Activated T-cell treated with anti-CD3 and anti-CD28 coated beads, Interleukin-2, amount 50 U/mL, for 4 hours (primary cell): Measurements from ENCODE around the gene FBLL1. TPM values are rescaled to one million over a fixed set of nuclear protein-coding genes. Genes with fewer than 3 reads are reported as not detected.
"Not testable (repeated sequence)": the region's sequence is repeated elsewhere in the genome, so short reads cannot be mapped to it uniquely, and the experiment has no call there.

Experiments
- ATAC-seq, 2 donors: fragments of 200-7000 bp; cut with Tn5 transposase; one replicate each; pipeline ENCODE4 v1.10.0; 2021
- DNase-seq: peaks from one replicate; pipeline ENCODE4 v3.0.0-alpha.2; 2020
- H3K27me3 Mint-ChIP-seq: one replicate; pipeline ENCODE4 v1.8.0; 2021; ENCODE audit warnings: low read depth, mixed read lengths
- H3K36me3 Mint-ChIP-seq: one replicate; pipeline ENCODE4 v1.8.0; 2022; ENCODE audit warnings: mixed read lengths; ENCODE audit not compliant: insufficient read depth
- H3K4me1 Mint-ChIP-seq: one replicate; pipeline ENCODE4 v1.8.0; 2021; ENCODE audit warnings: low read depth, mixed read lengths
- H3K4me3 Mint-ChIP-seq: one replicate; pipeline ENCODE4 v1.8.0; 2021; ENCODE audit warnings: mild to moderate bottlenecking, moderate library complexity, mixed read lengths
- H3K9me3 Mint-ChIP-seq: one replicate; pipeline ENCODE4 v1.8.0; 2021; ENCODE audit warnings: mixed read lengths
- total RNA-seq, 3 donors: library from RNA; stranded (reverse); gene quantifications; one replicate each; pipeline ENCODE4 v1.2.1, GENCODE V29; 2021

Gene FBLL1
- total RNA-seq, 3 donors from 2014 or later = 0.15 TPM; not detected in 2

DNA sequence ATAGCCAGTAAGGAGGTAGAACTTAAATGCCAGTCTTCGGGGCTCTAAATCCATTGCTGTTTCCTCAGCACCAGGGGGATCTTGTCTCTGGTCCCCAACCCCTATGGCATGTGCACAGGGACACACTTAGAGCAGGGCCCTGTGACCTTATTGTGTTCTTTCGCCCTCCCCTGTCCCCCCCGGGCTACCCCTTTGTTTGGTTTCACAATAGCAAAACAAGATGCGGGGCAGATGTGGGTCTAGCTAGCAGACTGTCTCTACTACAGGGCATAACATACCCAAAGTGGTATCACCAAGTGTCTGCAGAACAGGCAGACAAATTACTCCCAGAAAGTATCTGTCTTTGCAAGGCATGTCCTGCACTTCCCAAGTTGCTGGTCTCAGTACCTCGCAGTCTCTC is 2.1 kb downstream of the FBLL1 start:
- H3K36me3 Mint-ChIP-seq = no peaks in the 10 kb centered on the region
- peaks cover 47% of the 10 kb centered on the region for H3K27me3 Mint-ChIP-seq
- H3K4me3 Mint-ChIP-seq = no peak overlapping the region
- H3K9me3 Mint-ChIP-seq = no peaks in the 10 kb centered on the region
- no peak for DNase-seq
- H3K4me1 Mint-ChIP-seq = peaks cover 10% of the 10 kb centered on the region
- ATAC-seq = no peak

DNA sequence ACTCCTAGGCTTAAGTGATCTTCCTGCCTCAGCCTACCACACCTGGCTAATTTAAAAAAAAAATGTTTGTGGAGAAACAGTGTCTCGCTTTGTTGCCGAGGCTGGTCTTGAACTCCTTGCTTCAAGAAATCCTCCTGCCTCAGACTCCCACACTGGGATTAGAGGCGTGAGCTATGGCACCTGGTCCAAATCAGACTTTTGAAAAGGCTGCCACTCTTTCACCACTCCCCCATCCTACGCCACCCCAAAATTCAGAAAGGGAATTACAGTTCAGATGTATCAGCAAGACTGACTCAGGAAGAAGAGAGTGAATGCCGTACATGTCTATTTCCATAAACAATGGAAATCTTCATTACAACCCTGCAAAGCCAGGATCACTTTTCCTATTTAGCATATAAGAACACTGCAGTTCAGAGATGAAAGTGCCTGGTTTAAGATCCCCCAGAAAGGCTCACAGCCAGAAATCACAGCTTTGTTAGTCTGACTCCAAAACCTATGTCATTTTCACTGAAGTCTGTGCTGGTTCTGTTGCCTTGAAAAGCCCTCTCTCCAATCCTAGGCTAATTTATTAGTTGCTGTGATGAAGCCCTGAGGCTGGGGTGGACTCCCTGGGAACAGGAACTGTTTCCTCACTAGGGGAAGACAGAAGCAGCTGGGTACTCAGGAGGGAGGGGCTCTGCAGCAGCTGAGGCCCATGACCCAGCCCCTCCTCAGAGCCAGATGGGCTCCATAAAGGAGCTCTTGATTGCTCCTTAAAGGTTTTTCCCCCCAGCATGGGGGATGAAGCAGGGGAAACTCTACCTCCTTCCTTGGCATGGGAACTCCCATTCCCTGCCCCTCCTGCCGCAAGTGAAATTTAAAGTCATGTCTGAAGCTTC is 3.1 kb downstream of the FBLL1 start:
- H3K36me3 Mint-ChIP-seq = no peaks in the 10 kb centered on the region
- H3K4me1 Mint-ChIP-seq = peaks cover 10% of the 10 kb centered on the region
- H3K9me3 Mint-ChIP-seq = no peaks in the 10 kb centered on the region
- DNase-seq (no peak), ATAC-seq (no peak)
- no peak overlapping the region for H3K4me3 Mint-ChIP-seq
- peaks cover 47% of the 10 kb centered on the region for H3K27me3 Mint-ChIP-seq

DNA sequence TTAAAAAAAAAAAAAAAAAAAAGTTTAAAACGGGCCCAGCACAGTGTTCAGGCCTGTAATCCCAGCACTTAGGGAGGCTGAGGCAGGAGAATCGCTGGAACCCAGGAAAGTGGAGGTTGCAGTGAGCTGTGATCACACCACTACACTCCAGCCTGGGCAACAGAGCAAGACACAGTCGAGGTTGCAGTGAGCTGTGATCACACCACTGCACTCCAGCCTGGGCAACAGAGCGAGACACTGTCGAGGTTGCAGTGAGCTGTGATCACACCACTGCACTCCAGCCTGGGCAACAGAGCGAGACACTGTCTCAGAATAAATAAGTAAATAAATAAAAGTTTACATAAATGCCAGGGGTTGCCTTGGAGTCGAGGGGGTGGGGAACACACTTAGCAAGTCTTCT is 5.2 kb downstream of the FBLL1 start:
- not testable (repeated sequence) for H3K4me3 Mint-ChIP-seq, H3K9me3 Mint-ChIP-seq, ATAC-seq, DNase-seq, H3K4me1 Mint-ChIP-seq, H3K36me3 Mint-ChIP-seq
- H3K27me3 Mint-ChIP-seq = peaks cover 35% of the 10 kb centered on the region

DNA sequence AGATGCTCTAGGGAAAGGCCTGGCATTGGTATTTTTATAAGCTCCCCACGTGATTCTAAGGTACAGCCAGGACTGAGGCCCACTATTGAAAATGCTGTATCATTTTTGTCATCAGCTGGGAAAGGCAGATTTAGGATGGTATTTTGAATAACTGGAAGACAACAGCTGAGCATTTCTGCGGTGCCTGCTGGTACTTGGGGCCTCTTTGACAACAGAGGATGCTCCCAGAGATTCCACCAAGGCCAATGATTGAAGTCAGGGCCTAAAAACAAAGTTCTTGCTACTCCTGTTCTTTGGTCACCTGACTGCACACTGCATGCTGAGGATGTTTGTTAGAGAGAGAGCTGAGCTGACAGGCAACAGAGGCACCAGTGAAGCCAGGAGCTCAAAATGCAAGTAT is 8.1 kb downstream of the FBLL1 start:
- DNase-seq (no peak), ATAC-seq (no peak)
- Mint-ChIP-seq H3K27me3 (peaks cover 12% of the 10 kb centered on the region), H3K9me3 (no peaks in the 10 kb centered on the region), H3K4me1 (no peaks in the 10 kb centered on the region), H3K4me3 (no peak overlapping the region), H3K36me3 (no peaks in the 10 kb centered on the region)

DNA sequence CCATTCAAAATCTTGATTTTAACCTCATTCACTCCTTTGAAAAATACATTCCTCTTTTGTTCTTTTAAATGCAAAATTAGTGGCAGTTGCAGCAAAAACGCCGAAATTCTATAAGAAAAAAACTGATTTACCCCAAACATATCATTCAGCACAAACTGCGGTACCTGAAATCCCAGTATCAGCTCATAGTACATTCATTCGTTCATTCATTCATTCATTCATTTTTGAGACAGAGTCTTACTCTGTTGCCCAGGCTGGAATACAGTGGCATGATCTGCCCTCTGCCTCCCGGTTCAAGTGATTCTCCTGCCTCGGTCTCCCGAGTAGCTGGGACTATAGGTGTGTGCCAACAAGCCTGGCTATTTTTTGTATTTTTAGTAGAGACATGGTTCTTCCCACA is 20.4 kb downstream of the FBLL1 start:
- no peaks in the 10 kb centered on the region for H3K27me3 Mint-ChIP-seq
- no peak overlapping the region for H3K4me3 Mint-ChIP-seq
- DNase-seq = no peak
- H3K36me3 Mint-ChIP-seq = peaks cover 37% of the 10 kb centered on the region
- H3K4me1 Mint-ChIP-seq = no peaks in the 10 kb centered on the region
- no peak for ATAC-seq
- H3K9me3 Mint-ChIP-seq = peaks cover 4% of the 10 kb centered on the region

DNA sequence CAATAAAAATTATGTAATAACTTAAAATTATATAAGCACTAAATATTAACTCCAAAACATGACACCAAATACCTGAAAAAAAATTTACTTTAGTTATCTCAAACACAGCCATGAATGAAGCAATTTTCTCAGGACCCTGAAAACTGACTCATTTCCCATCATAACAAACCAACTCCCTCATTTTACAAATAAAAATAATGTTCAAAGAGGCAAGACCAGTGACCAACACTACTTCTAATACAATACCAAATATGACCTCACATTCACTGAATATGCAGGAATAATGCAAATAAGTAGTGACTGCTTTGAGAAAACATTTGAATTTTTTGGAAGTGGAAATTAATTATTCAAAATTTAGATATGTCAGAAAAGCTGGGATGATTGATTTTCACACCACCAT is 21.6 kb downstream of the FBLL1 start:
- no peaks in the 10 kb centered on the region for H3K4me1 Mint-ChIP-seq
- peaks cover 4% of the 10 kb centered on the region for H3K9me3 Mint-ChIP-seq
- no peaks in the 10 kb centered on the region for H3K27me3 Mint-ChIP-seq
- DNase-seq (no peak), ATAC-seq (no peak)
- peaks cover 39% of the 10 kb centered on the region for H3K36me3 Mint-ChIP-seq
- H3K4me3 Mint-ChIP-seq = no peak overlapping the region

DNA sequence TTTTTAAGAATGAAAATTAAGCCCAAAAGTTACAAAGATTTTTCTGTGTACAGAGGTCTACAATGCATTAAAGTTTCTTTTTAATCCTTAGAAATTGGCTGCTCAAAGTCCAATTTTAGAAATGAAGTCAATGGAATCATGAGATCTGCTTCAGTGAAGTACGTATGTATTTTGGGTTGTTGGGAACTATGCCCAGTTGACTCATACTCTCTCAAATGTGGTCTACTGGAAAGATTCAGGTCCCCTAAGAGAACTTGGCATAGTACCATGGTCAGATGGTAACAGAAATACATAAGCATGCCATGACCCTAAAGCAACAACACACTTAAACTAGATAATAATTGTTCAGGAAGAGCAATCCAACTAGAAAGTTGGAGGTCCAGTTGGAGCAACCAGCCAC is 23.0 kb downstream of the FBLL1 start:
- DNase-seq = no peak
- ATAC-seq = no peak
- Mint-ChIP-seq H3K4me3 (no peak overlapping the region), H3K27me3 (no peaks in the 10 kb centered on the region), H3K36me3 (peaks cover 49% of the 10 kb centered on the region), H3K9me3 (peaks cover 4% of the 10 kb centered on the region), H3K4me1 (no peaks in the 10 kb centered on the region)

DNA sequence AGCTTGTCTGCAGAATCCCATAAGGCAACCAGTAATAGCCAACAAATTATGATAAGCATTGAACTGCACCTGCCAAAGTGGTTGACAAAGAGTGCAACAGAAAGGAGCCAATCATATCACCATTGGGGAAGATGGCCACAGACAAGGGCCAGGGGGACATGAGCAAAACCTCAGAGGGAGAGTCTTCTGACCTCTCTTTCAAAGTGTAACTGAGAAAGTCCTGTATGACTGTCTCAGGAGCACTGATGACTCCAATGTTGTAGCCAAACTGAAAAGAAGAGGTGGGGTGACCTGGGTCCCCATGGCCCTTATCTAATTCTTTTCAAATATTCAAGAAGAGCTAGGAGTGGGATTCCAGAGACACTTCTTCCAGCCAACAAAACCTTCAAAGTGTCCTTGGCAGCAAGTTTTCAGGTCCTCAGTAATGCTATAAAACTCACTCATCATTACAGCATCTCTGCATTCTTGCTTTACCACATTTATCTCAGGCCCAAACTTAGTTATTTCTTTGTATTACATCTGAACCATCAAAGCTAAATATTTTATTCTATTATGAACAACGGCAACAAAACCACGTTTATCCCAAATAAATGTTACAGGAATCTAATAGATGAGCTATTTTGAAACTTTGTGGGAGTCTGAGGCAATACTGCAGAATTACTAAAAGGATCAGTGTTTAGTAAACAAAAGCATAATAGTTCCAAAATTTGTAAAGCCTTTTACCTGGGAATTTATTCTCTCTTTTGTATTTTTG is 24.4 kb downstream of the FBLL1 start:
- H3K4me3 Mint-ChIP-seq = no peak overlapping the region
- no peaks in the 10 kb centered on the region for H3K9me3 Mint-ChIP-seq
- H3K27me3 Mint-ChIP-seq = no peaks in the 10 kb centered on the region
- no peak for DNase-seq
- no peaks in the 10 kb centered on the region for H3K4me1 Mint-ChIP-seq
- ATAC-seq = no peak
- peaks cover 43% of the 10 kb centered on the region for H3K36me3 Mint-ChIP-seq

DNA sequence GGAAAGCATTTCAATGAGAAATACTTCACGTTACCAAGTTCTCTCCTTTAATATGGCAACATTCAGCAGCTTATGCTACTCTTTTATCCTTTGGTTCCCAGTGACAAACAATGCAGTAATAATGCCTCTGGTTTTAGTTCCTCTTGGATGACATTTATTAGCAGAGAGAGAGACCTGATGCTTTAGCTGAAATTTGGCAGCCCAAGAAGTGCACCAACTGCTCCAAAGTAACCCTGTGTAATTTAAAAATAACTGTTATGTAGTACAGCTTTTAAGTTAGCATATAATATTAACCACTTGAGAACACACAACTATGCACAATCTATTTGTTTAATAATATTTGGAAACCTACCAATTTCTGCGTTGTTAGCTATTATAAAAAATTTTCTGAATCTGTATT is 28.3 kb downstream of the FBLL1 start:
- DNase-seq (no peak), ATAC-seq (no peak)
- H3K36me3 Mint-ChIP-seq = peaks cover 48% of the 10 kb centered on the region
- no peaks in the 10 kb centered on the region for H3K4me1 Mint-ChIP-seq
- H3K4me3 Mint-ChIP-seq = no peak overlapping the region
- no peaks in the 10 kb centered on the region for H3K9me3 Mint-ChIP-seq
- H3K27me3 Mint-ChIP-seq = no peaks in the 10 kb centered on the region

DNA sequence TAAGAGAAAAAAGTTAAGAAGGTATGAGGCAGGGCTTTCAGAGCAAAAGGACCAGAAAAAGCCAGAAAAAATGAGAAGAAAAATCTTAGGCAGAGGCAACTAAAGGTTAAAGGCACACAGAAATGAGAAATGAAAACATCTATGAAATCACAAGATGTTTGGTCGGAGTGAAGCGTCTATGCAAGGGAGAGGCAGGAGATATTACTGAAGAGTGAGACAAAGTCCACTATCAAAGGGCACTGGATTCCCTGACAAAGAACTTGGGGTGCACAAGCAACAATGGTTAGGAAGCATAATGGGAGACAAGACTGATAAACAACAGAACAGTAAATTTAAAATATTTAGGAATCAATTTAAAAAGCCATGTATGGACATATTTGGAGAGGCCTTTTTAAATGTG is 33.2 kb downstream of the FBLL1 start:
- ATAC-seq (no peak), DNase-seq (no peak)
- no peaks in the 10 kb centered on the region for H3K9me3 Mint-ChIP-seq
- peaks cover 2% of the 10 kb centered on the region for H3K4me1 Mint-ChIP-seq
- peaks cover 29% of the 10 kb centered on the region for H3K36me3 Mint-ChIP-seq
- H3K27me3 Mint-ChIP-seq = no peaks in the 10 kb centered on the region
- H3K4me3 Mint-ChIP-seq = no peak overlapping the region

DNA sequence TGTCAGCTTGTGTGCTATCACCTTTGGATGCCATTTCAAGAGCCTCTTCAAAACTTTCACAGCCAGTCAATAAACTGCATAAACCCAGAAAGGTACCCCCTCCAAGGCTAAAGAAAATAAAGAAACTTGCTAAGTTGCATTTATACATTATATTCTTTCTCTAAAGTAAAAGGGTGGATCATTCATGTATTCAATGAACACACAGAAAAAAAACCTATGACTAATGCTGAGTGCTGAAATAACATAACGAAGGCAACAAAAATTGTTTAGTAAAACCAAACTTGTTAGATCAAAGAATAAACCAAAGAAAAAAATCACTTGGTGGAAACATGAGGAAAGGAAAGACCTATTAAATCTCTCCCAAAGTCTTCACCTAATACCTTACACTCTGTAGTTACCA is 34.9 kb downstream of the FBLL1 start:
- Mint-ChIP-seq H3K36me3 (peaks cover 34% of the 10 kb centered on the region), H3K9me3 (no peaks in the 10 kb centered on the region), H3K4me1 (peaks cover 2% of the 10 kb centered on the region), H3K27me3 (no peaks in the 10 kb centered on the region), H3K4me3 (no peak overlapping the region)
- DNase-seq = no peak
- ATAC-seq = no peak

DNA sequence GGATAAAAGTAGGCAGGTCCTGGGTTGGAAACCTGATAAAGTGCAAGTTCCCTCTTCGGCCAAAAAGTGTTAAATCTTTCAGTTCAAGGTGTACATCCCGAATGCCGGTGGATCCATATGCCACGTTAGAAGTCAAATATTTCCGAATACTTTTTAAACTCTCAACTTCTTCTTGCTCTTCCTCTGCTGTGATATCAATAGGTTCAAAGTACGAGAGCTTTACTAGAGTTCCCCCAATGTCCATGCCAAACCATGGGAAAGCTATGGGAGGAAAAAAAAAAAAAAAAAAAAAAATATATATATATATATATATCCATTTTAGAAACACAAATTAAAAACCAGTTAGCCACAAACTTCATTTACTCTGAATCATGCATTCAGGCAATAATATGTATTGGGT is 39.6 kb downstream of the FBLL1 start:
- DNase-seq (no peak), ATAC-seq (no peak)
- H3K4me1 Mint-ChIP-seq = peaks cover 12% of the 10 kb centered on the region
- H3K36me3 Mint-ChIP-seq = peaks cover 20% of the 10 kb centered on the region
- no peaks in the 10 kb centered on the region for H3K27me3 Mint-ChIP-seq
- H3K4me3 Mint-ChIP-seq = no peak overlapping the region
- H3K9me3 Mint-ChIP-seq = no peaks in the 10 kb centered on the region

DNA sequence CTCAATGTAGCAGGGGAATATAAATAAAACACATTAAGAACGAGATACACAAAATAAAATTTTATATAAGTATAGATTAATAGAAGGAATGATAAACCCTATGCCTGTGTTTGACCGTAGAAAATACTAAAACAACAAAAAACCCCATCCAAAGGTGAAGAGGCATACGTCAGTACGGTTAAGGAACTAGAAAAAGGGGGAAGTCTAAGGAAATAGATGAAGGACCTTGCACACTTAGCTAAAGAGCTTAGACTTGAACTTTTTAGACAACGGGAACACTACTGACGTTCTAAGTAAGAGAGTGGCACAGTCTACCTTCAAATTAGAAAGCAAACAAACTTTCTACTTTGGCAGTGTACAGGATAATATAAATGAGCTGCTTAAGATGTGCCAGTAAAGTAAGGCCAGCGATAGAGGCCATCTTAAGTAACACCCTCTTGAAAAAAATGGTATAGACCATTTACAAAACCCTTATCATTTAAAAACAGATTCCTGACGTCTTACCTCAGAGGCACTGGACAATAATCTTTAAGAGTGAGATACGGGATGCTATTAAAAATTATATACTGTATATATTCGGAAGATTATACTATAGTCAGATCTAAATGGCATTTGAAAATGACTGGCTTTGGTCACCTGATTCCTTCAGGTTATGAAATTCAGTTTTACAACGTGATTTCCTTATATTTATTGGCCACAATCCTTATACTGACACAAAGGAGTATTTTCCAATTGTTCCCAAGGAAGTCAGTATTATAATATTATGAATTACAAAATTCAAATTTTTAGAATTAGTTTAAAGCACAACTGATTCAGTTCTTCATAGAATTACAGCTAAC is 41.6 kb downstream of the FBLL1 start:
- no peaks in the 10 kb centered on the region for H3K27me3 Mint-ChIP-seq
- no peak overlapping the region for H3K4me3 Mint-ChIP-seq
- peaks cover 17% of the 10 kb centered on the region for H3K4me1 Mint-ChIP-seq
- H3K36me3 Mint-ChIP-seq = peaks cover 20% of the 10 kb centered on the region
- DNase-seq (no peak), ATAC-seq (no peak)
- H3K9me3 Mint-ChIP-seq = no peaks in the 10 kb centered on the region

DNA sequence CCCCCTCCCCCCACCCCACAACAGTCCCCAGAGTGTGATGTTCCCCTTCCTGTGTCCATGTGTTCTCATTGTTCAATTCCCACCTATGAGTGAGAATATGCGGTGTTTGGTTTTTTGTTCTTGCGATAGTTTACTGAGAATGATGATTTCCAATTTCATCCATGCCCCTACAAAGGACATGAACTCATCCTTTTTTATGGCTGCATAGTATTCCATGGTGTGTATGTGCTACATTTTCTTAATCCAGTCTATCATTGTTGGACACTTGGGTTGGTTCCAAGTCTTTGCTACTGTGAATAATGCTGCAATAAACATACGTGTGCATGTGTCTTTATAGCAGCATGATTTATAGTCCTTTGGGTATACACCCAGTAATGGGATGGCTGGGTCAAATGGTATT is 44.6 kb downstream of the FBLL1 start:
- H3K4me1 Mint-ChIP-seq = peaks cover 34% of the 10 kb centered on the region
- not testable (repeated sequence) for ATAC-seq, H3K4me3 Mint-ChIP-seq, H3K36me3 Mint-ChIP-seq, H3K27me3 Mint-ChIP-seq, H3K9me3 Mint-ChIP-seq, DNase-seq
